Measurements from ENCODE around the gene CALHM5.

Gene CALHM5

DNA sequence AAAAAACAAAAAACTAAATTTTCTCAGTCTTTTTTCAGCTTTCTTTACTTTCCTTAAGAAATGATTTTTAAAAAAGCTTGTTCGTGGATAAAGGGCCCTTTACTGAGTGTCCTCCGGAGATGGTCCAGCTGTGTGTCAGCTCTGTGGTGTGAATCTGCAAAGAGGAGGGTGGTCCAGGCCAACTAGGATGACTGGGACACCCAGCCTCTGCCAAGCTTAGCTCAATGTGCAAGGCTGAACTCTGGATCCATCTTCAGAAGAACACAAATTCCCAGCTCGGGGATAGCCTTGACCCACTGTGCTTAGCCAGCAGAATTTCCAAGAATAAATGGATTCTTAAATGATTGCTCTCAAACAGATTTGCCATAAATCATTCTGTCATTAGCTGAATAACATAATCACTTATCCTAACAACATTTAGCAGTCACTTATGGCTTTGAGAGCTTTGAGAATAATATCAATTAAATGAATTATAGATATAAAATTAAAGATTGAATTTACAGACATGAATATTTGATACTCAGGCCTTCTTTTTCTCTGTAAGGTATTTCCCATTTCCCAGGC is 14.2 kb upstream of the CALHM5 start:
- no peaks in the 10 kb centered on the region for H4K20me1 ChIP-seq (ENCODE audit: insufficient read depth)
- no peaks in the 10 kb centered on the region for H3K27me3 ChIP-seq (ENCODE audit: insufficient read depth, low read depth)
- H2AFZ ChIP-seq (ENCODE audit: low read depth) = no peak overlapping the region
- no peak overlapping the region for H3K9ac ChIP-seq
- H3K79me2 ChIP-seq (ENCODE audit: insufficient read depth, low read depth) = no peaks in the 10 kb centered on the region
- TF ChIP-seq, protein P1, sequence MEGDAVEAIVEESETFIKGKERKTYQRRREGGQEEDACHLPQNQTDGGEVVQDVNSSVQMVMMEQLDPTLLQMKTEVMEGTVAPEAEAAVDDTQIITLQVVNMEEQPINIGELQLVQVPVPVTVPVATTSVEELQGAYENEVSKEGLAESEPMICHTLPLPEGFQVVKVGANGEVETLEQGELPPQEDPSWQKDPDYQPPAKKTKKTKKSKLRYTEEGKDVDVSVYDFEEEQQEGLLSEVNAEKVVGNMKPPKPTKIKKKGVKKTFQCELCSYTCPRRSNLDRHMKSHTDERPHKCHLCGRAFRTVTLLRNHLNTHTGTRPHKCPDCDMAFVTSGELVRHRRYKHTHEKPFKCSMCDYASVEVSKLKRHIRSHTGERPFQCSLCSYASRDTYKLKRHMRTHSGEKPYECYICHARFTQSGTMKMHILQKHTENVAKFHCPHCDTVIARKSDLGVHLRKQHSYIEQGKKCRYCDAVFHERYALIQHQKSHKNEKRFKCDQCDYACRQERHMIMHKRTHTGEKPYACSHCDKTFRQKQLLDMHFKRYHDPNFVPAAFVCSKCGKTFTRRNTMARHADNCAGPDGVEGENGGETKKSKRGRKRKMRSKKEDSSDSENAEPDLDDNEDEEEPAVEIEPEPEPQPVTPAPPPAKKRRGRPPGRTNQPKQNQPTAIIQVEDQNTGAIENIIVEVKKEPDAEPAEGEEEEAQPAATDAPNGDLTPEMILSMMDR (conservative IDR thresholded peaks at IDR 0.05; ENCODE audit: low read depth, low read length) = no peak
- no peak overlapping the region for H3K4me3 ChIP-seq (IDR thresholded peaks at IDR 0.05; ENCODE audit: insufficient read depth, low read depth, low read length)
- H3K36me3 ChIP-seq (ENCODE audit: insufficient read depth) = no peaks in the 10 kb centered on the region
- no peak overlapping the region for H3K4me2 ChIP-seq
- H3K27ac ChIP-seq = no peak overlapping the region
- no peaks in the 10 kb centered on the region for H3K4me1 ChIP-seq (ENCODE audit: low read depth, poor library complexity, severe bottlenecking)

DNA sequence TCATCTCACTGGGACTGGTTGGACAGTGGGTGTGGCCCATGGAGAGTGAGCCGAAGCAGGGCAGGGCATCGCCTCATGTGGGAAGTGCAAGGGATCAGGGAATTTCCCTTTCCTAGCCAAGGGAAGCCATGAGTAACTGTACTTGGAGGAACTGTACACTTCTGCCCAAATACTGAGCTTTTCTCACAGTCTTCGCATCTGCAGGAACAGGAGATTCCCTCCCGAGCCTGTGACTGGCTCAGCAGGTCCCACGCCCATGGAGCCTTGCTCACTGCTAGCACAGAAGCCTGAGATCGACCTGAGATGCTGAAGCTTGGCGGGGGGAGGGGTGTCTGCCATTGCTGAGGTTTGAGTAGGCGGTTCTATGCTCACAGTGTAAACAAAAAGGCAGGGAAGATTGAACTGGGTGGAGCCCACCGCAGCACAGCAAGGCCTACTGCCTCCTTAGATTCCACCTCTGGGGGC is 10.4 kb upstream of the CALHM5 start:
- H2AFZ ChIP-seq (ENCODE audit: low read depth) = no peak overlapping the region
- TF ChIP-seq, protein P1 (conservative IDR thresholded peaks at IDR 0.05; ENCODE audit: low read depth, low read length) = no peak

DNA sequence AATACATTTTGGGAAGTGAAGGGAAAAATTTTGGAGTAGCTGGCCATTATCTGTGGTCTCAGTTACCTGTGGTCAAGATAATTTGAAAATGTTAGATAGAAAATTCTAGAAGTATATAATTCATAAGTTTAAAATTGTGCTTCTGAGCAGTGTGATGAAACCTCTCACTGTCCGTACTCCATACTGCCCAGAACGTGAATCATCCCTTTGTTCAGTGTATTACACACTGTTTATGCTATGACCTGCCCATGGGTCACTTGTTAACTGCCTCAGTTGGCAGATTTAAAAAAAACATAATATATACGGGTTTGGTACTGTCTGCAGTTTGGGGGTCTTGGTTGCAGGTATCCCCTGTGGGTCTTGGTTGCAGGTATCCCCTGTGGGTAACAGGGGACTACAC is 4.1 kb upstream of the CALHM5 start:
- Histone ChIP-seq H3K27me3 (ENCODE audit: insufficient read depth, low read depth) (no peaks in the 10 kb centered on the region), H3K79me2 (ENCODE audit: insufficient read depth, low read depth) (no peaks in the 10 kb centered on the region), H3K27ac (no peak overlapping the region), H3K9ac (no peak overlapping the region), H3K4me3 (IDR thresholded peaks at IDR 0.05; ENCODE audit: insufficient read depth, low read depth, low read length) (no peak overlapping the region), H3K36me3 (ENCODE audit: insufficient read depth) (no peaks in the 10 kb centered on the region), H2AFZ (ENCODE audit: low read depth) (no peak overlapping the region), H3K4me1 (ENCODE audit: low read depth, poor library complexity, severe bottlenecking) (peaks cover 7% of the 10 kb centered on the region), H3K4me2 (no peak overlapping the region), H4K20me1 (ENCODE audit: insufficient read depth) (no peaks in the 10 kb centered on the region)
- TF ChIP-seq, protein P1 (conservative IDR thresholded peaks at IDR 0.05; ENCODE audit: low read depth, low read length) = no peak

More for the DNA sequence above, 10.4 kb upstream of the CALHM5 start:
- H3K9ac ChIP-seq = no peak overlapping the region
- no peaks in the 10 kb centered on the region for H3K27me3 ChIP-seq (ENCODE audit: insufficient read depth, low read depth)
- no peak overlapping the region for H3K27ac ChIP-seq
- no peaks in the 10 kb centered on the region for H3K79me2 ChIP-seq (ENCODE audit: insufficient read depth, low read depth)
- H3K4me2 ChIP-seq = no peak overlapping the region
- no peaks in the 10 kb centered on the region for H4K20me1 ChIP-seq (ENCODE audit: insufficient read depth)
- no peak overlapping the region for H3K4me3 ChIP-seq (IDR thresholded peaks at IDR 0.05; ENCODE audit: insufficient read depth, low read depth, low read length)
- no peaks in the 10 kb centered on the region for H3K4me1 ChIP-seq (ENCODE audit: low read depth, poor library complexity, severe bottlenecking)
- H3K36me3 ChIP-seq (ENCODE audit: insufficient read depth) = no peaks in the 10 kb centered on the region

DNA sequence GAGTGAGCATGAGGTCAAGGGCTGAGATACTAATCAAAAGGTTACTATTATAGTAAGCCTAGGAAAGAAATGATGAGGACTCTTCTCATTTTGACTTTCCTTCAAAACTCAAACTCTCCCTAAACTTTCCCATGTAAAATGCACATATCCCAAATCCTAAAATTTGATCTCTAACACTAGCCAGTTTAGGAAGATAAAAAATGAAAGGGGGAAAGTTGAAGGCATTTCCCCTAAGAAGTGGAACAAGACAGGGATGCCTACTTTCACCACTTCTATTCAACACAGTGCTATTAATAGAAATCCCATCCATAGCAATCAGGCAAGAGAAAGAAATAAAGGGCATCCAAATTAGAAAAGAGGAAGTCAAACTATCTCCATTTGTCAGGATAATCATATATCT is 2.9 kb upstream of the CALHM5 start:
- Histone ChIP-seq H3K27me3 (ENCODE audit: insufficient read depth, low read depth) (no peaks in the 10 kb centered on the region), H3K4me3 (IDR thresholded peaks at IDR 0.05; ENCODE audit: insufficient read depth, low read depth, low read length) (no peak overlapping the region)

More for the DNA sequence above, 2.9 kb upstream of the CALHM5 start:
- H3K36me3 ChIP-seq (ENCODE audit: insufficient read depth) = no peaks in the 10 kb centered on the region
- H3K79me2 ChIP-seq (ENCODE audit: insufficient read depth, low read depth) = no peaks in the 10 kb centered on the region
- H3K4me1 ChIP-seq (ENCODE audit: low read depth, poor library complexity, severe bottlenecking) = peaks cover 15% of the 10 kb centered on the region
- H4K20me1 ChIP-seq (ENCODE audit: insufficient read depth) = no peaks in the 10 kb centered on the region
- TF ChIP-seq, protein P1 (conservative IDR thresholded peaks at IDR 0.05; ENCODE audit: low read depth, low read length) = no peak
- H2AFZ ChIP-seq (ENCODE audit: low read depth) = no peak overlapping the region
- no peak overlapping the region for H3K4me2 ChIP-seq
- H3K27ac ChIP-seq = no peak overlapping the region
- H3K9ac ChIP-seq = no peak overlapping the region
